Neural cell (in vitro differentiated cells): ENCODE data around the gene RAMP3. TPM values are rescaled to one million over a fixed set of nuclear protein-coding genes. Genes with fewer than 3 reads are reported as not detected.

ENCODE experiments used
- H2AFZ ChIP-seq: fragments of 200-600, 300-800 bp; sonication (generic), shearing (Covaris generic); 2 replicates; pipeline ENCODE4 v1.6.0; 2014; ENCODE audit warnings: low read depth, mild to moderate bottlenecking, antibody characterized with exemption, low read length, moderate library complexity
- H3F3A ChIP-seq: fragments of 200-600 bp; shearing (Covaris generic); 2 replicates; pipeline ENCODE4 v1.6.1; 2016; ENCODE audit warnings: mild to moderate bottlenecking, moderate library complexity, mixed read lengths, antibody characterized with exemption, low read length; ENCODE audit not compliant: insufficient read depth, poor library complexity, severe bottlenecking
- H3K27ac ChIP-seq: fragments of 200-600, 300-800 bp; sonication (generic), shearing (Covaris generic); 2 replicates; pipeline ENCODE4 v1.5.1; 2014; ENCODE audit warnings: mild to moderate bottlenecking, low read length, moderate library complexity
- H3K27me3 ChIP-seq: fragments of 300-800, 200-600 bp; sonication (generic), shearing (Covaris generic); 2 replicates; pipeline ENCODE4 v1.6.0; 2014; ENCODE audit warnings: mild to moderate bottlenecking, low read depth, low read length, moderate library complexity; ENCODE audit not compliant: insufficient read depth
- H3K36me3 ChIP-seq: fragments of 300-800, 200-600 bp; sonication (generic), shearing (Covaris generic); 2 replicates; pipeline ENCODE4 v1.5.1; 2014; ENCODE audit warnings: mild to moderate bottlenecking, antibody characterized with exemption, low read length, moderate library complexity; ENCODE audit not compliant: insufficient read depth
- H3K4me2 ChIP-seq: fragments of 300-800, 200-600 bp; sonication (generic), shearing (Covaris generic); 2 replicates; pipeline ENCODE4 v1.6.0; 2014; ENCODE audit warnings: mild to moderate bottlenecking, low read length
- H3K4me3 ChIP-seq: fragments of 300-800, 200-600 bp; sonication (generic), shearing (Covaris generic); 2 replicates; pipeline ENCODE4 v1.5.1; 2014; ENCODE audit warnings: mild to moderate bottlenecking, low read length, moderate library complexity
- H3K79me2 ChIP-seq: fragments of 200-600 bp; shearing (Covaris generic); replicated peaks from 2 replicates; pipeline ENCODE4 v1.6.0; 2014; ENCODE audit warnings: mild to moderate bottlenecking, low read length, moderate library complexity; ENCODE audit not compliant: insufficient read depth
- H3K9ac ChIP-seq: fragments of 300-800, 200-600 bp; sonication (generic), shearing (Covaris generic); 2 replicates; pipeline ENCODE4 v1.6.1; 2016; ENCODE audit warnings: mild to moderate bottlenecking, low read length, mixed read lengths
- H3K9me2 ChIP-seq: fragments of 200-600 bp; shearing (Covaris generic); 2 replicates; pipeline ENCODE4 v1.6.1; 2016; ENCODE audit warnings: mild to moderate bottlenecking, low read length, mixed read lengths; ENCODE audit not compliant: insufficient read depth
- H3K9me3 ChIP-seq: fragments of 200-600, 300-800 bp; sonication (generic), shearing (Covaris generic); 2 replicates; pipeline ENCODE4 v1.6.1; 2016; ENCODE audit warnings: mild to moderate bottlenecking, mixed run types, low read length, moderate library complexity, mixed read lengths
- H4K20me1 ChIP-seq: fragments of 200-600 bp; shearing (Covaris generic); 2 replicates; pipeline ENCODE4 v1.6.1; 2016; ENCODE audit warnings: mild to moderate bottlenecking, mixed run types; ENCODE audit not compliant: insufficient read depth
- EP300 ChIP-seq: fragments of 450-650 bp; conservative IDR thresholded peaks from 2 replicates; pipeline ENCODE4 v1.6.1; 2014; ENCODE audit warnings: antibody characterized with exemption, mild to moderate bottlenecking, moderate library complexity; ENCODE audit not compliant: poor library complexity, severe bottlenecking
- EZH2 ChIP-seq: fragments of 200-600, 300-800 bp; shearing (Covaris generic), sonication (generic); IDR thresholded peaks from 2 replicates; pipeline ENCODE4 v1.6.1; 2014; ENCODE audit warnings: antibody characterized with exemption, low read length, borderline replicate concordance, mild to moderate bottlenecking; ENCODE audit not compliant: insufficient read depth, poor library complexity, severe bottlenecking
- MXI1 ChIP-seq: fragments of 450-650 bp; conservative IDR thresholded peaks from 2 replicates; pipeline ENCODE4 v1.6.1; 2014; ENCODE audit warnings: antibody characterized with exemption, mild to moderate bottlenecking; ENCODE audit not compliant: poor library complexity, severe bottlenecking
- POLR2AphosphoS5 ChIP-seq: IDR thresholded peaks from 2 replicates; pipeline ENCODE4 v1.6.1; 2012
- RAD21 ChIP-seq: fragments of 450-650 bp; conservative IDR thresholded peaks from 2 replicates; pipeline ENCODE4 v1.6.1; 2014; ENCODE audit warnings: antibody characterized with exemption, mild to moderate bottlenecking, moderate library complexity
- SMC3 ChIP-seq: fragments of 450-650 bp; conservative IDR thresholded peaks from 2 replicates; pipeline ENCODE4 v1.6.1; 2014; ENCODE audit warnings: antibody characterized with exemption, mild to moderate bottlenecking, moderate library complexity; ENCODE audit not compliant: poor library complexity
- TAF1 ChIP-seq: IDR thresholded peaks from 2 replicates; pipeline ENCODE4 v1.6.1; 2012; ENCODE audit warnings: low read depth
- polyA plus RNA-seq: library from polyadenylated mRNA; depleted of rRNA; stranded (reverse); fragments of >200 nt; gene quantifications from 2 replicates; pipeline ENCODE4 v1.2.3, GENCODE V29; 2014
- TF ChIP-seq, protein P1 (sequence below): fragments of 450-650 bp; IDR thresholded peaks from 2 replicates; pipeline ENCODE4 v1.5.1; 2014; ENCODE audit warnings: antibody characterized with exemption, mild to moderate bottlenecking, moderate library complexity; ENCODE audit not compliant: poor library complexity, severe bottlenecking
- TF ChIP-seq, protein P2 (sequence below): IDR thresholded peaks from 2 replicates; pipeline ENCODE4 v1.6.1; 2012; ENCODE audit warnings: borderline replicate concordance

RAMP3 gene
- polyA plus RNA-seq, 1 donor from 2014 or later = not detected

DNA sequence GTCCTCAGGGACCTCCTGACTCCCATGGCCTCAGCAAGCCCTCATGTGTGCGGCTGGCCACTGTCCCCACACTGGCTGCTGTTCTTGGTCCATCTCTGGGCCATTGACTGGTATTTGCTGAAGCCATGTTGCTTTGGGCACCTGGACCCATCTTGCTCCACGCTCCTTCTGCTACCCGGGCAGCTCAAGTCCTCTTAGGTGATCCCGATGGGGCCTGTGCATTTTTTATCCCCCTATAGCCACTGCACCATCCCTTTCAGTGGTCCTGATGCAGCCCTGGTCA, 16.7 kb downstream of the RAMP3 start:
- H2AFZ ChIP-seq = no peak overlapping the region
- TF ChIP-seq SMC3 (no peak), POLR2AphosphoS5 (no peak), EZH2 (no peak), EP300 (no peak), RAD21 (no peak), MXI1 (no peak), TAF1 (no peak)
- TF ChIP-seq, protein P1, sequence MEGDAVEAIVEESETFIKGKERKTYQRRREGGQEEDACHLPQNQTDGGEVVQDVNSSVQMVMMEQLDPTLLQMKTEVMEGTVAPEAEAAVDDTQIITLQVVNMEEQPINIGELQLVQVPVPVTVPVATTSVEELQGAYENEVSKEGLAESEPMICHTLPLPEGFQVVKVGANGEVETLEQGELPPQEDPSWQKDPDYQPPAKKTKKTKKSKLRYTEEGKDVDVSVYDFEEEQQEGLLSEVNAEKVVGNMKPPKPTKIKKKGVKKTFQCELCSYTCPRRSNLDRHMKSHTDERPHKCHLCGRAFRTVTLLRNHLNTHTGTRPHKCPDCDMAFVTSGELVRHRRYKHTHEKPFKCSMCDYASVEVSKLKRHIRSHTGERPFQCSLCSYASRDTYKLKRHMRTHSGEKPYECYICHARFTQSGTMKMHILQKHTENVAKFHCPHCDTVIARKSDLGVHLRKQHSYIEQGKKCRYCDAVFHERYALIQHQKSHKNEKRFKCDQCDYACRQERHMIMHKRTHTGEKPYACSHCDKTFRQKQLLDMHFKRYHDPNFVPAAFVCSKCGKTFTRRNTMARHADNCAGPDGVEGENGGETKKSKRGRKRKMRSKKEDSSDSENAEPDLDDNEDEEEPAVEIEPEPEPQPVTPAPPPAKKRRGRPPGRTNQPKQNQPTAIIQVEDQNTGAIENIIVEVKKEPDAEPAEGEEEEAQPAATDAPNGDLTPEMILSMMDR = no peak
- TF ChIP-seq, protein P2, sequence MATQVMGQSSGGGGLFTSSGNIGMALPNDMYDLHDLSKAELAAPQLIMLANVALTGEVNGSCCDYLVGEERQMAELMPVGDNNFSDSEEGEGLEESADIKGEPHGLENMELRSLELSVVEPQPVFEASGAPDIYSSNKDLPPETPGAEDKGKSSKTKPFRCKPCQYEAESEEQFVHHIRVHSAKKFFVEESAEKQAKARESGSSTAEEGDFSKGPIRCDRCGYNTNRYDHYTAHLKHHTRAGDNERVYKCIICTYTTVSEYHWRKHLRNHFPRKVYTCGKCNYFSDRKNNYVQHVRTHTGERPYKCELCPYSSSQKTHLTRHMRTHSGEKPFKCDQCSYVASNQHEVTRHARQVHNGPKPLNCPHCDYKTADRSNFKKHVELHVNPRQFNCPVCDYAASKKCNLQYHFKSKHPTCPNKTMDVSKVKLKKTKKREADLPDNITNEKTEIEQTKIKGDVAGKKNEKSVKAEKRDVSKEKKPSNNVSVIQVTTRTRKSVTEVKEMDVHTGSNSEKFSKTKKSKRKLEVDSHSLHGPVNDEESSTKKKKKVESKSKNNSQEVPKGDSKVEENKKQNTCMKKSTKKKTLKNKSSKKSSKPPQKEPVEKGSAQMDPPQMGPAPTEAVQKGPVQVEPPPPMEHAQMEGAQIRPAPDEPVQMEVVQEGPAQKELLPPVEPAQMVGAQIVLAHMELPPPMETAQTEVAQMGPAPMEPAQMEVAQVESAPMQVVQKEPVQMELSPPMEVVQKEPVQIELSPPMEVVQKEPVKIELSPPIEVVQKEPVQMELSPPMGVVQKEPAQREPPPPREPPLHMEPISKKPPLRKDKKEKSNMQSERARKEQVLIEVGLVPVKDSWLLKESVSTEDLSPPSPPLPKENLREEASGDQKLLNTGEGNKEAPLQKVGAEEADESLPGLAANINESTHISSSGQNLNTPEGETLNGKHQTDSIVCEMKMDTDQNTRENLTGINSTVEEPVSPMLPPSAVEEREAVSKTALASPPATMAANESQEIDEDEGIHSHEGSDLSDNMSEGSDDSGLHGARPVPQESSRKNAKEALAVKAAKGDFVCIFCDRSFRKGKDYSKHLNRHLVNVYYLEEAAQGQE = no peak

DNA sequence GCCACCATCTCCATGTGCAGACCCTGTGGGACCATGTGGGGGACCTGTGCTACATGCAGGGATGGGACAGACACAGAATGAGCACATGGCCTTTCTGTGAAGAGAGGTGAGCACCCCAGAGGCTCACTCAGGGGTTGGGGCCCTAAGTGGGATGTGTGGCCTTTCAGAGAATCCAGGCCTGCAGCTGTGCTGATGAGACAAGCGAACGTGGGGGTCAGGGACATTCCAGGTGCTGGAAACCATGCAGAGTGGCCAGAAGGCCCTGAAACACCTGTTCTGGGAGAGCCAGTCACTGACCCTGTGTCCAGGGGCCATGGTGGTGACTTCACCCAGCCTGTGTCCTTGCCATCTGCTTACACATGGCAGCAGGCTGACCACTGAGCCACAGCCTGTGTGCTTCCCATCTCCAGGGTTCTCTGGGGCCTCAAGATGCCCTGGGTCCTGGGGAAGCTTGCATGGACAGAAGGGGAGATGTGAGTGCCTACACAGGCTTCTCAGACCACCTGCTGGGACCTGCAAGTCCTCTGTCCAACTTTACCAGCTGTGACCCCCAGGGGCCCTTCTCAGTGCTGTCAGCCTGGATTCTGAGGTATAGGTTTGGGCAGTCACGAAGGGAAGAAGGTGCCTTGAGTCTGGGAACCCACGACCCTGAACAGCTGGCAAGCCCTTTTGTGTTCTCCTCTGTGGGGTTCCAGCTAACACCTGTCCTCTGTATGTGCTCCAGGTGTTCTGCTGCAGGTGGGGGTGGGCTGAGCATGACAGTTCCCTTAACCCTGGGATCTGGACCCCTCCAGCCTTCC, 17.6 kb downstream of the RAMP3 start:
- TF ChIP-seq RAD21 = no peak
- Histone ChIP-seq H3K4me3 (no peak overlapping the region), H2AFZ (no peak overlapping the region), H3K4me2 (no peak overlapping the region), H3F3A (no peaks in the 10 kb centered on the region), H3K9me2 (no peaks in the 10 kb centered on the region), H4K20me1 (no peaks in the 10 kb centered on the region), H3K36me3 (no peaks in the 10 kb centered on the region), H3K79me2 (no peaks in the 10 kb centered on the region), H3K27me3 (no peaks in the 10 kb centered on the region), H3K9me3 (no peaks in the 10 kb centered on the region), H3K27ac (no peak overlapping the region), H3K9ac (no peak overlapping the region)

More for the DNA sequence above, 16.7 kb downstream of the RAMP3 start:
- H3F3A ChIP-seq = no peaks in the 10 kb centered on the region
- H3K9me3 ChIP-seq = no peaks in the 10 kb centered on the region
- no peak overlapping the region for H3K9ac ChIP-seq
- no peaks in the 10 kb centered on the region for H3K27me3 ChIP-seq
- H3K27ac ChIP-seq = no peak overlapping the region
- H3K4me2 ChIP-seq = no peak overlapping the region
- H3K79me2 ChIP-seq = no peaks in the 10 kb centered on the region
- no peaks in the 10 kb centered on the region for H3K9me2 ChIP-seq
- H3K36me3 ChIP-seq = no peaks in the 10 kb centered on the region
- no peak overlapping the region for H3K4me3 ChIP-seq
- no peaks in the 10 kb centered on the region for H4K20me1 ChIP-seq

DNA sequence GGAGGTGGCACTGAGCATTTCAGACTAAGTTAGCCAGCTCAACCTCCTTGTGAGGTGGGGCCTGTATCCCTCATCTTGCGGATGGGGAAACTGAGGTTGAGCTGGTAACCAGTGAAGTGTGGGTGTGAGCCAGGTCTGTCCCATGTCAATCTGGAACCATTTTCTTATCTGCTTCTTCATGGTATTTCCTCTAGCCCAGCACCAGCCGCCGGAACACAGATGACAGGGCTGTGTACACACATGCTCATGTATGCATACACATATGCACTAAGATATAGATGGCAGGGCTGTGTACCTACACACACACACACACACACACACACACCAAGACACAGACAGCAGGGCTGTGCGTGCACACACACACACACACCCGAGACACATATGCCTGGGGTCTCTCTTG, 18.5 kb downstream of the RAMP3 start:
- Histone ChIP-seq H3K9me3 (no peaks in the 10 kb centered on the region), H3K27me3 (no peaks in the 10 kb centered on the region), H3K36me3 (no peaks in the 10 kb centered on the region), H3K79me2 (no peaks in the 10 kb centered on the region), H4K20me1 (no peaks in the 10 kb centered on the region), H2AFZ (no peak overlapping the region), H3K9ac (no peak overlapping the region), H3F3A (no peaks in the 10 kb centered on the region), H3K4me2 (no peak overlapping the region), H3K4me3 (no peak overlapping the region), H3K9me2 (no peaks in the 10 kb centered on the region), H3K27ac (no peak overlapping the region)
- TF ChIP-seq TAF1 = no peak
- TF ChIP-seq EZH2 = no peak
- no peak for TF ChIP-seq EP300
- TF ChIP-seq, protein P1 = no peak
- TF ChIP-seq POLR2AphosphoS5 = no peak
- TF ChIP-seq, protein P2 = no peak
- TF ChIP-seq SMC3 = no peak
- TF ChIP-seq RAD21 = no peak
- no peak for TF ChIP-seq MXI1
